HepG2 (cell line): Measurements from ENCODE around the gene TCOF1. TPM values are rescaled to one million over a fixed set of nuclear protein-coding genes. Genes with fewer than 3 reads are reported as not detected.

Source experiments
- AKAP8 ChIP-seq: sonication (generic); formaldehyde crosslinking; IDR thresholded peaks from 2 replicates; pipeline ENCODE4 v1.5.1; 2020; ENCODE audit warnings: mild to moderate bottlenecking, missing genetic modification reagents
- ATF7 ChIP-seq, 2 experiments: fragments of 450-650 bp in 1 of 2; sonication (generic) in 1 of 2; formaldehyde crosslinking in 1 of 2; IDR thresholded peaks; 2 replicates each; pipeline versions ENCODE4 v1.4.0 to v1.6.1; 2016 to 2020; ENCODE audit warnings: antibody characterized with exemption in 1 of 2, mild to moderate bottlenecking in 1 of 2, missing genetic modification reagents in 1 of 2
- CHD2 ChIP-seq: IDR thresholded peaks from 2 replicates; pipeline ENCODE4 v1.6.1; 2011; ENCODE audit warnings: low read depth, low read length, improper control_type of control experiment
- FOSL2 ChIP-seq: sonication (generic); formaldehyde crosslinking; IDR thresholded peaks from 2 replicates; pipeline ENCODE4 v1.4.0; 2020; ENCODE audit warnings: missing genetic modification reagents
- MXI1 ChIP-seq: IDR thresholded peaks from 3 replicates; pipeline ENCODE4 v1.6.1; 2012; ENCODE audit warnings: low read depth, low read length, inconsistent platforms, borderline replicate concordance
- POLR2AphosphoS5 ChIP-seq: IDR thresholded peaks from 2 replicates; pipeline ENCODE4 v1.6.1; 2012; ENCODE audit warnings: low read depth, low read length
- RORA ChIP-seq: sonication (generic); formaldehyde crosslinking; IDR thresholded peaks from 2 replicates; pipeline ENCODE4 v1.5.0; 2020; ENCODE audit warnings: mild to moderate bottlenecking, missing genetic modification reagents, moderate library complexity
- TAF15 ChIP-seq: fragments of 200-400 bp; formaldehyde crosslinking; IDR thresholded peaks from one replicate; pipeline ENCODE4 v1.6.1; 2018; ENCODE audit warnings: mild to moderate bottlenecking, low read depth, low read length; ENCODE audit not compliant: poor library complexity, severe bottlenecking
- ZNF121 ChIP-seq: sonication (generic); formaldehyde crosslinking; IDR thresholded peaks from 2 replicates; pipeline ENCODE4 v1.5.0; 2020; ENCODE audit warnings: mild to moderate bottlenecking, missing genetic modification reagents
- ZNF430 ChIP-seq: sonication (generic); formaldehyde crosslinking; IDR thresholded peaks from 2 replicates; pipeline ENCODE4 v1.9.0; 2021; ENCODE audit warnings: mild to moderate bottlenecking, missing genetic modification reagents
- ZNF496 ChIP-seq: sonication (generic); formaldehyde crosslinking; IDR thresholded peaks from 2 replicates; pipeline ENCODE4 v1.8.1; 2023; ENCODE audit warnings: mild to moderate bottlenecking, moderate library complexity, missing genetic modification reagents; ENCODE audit not compliant: insufficient replicate concordance
- polyA plus RNA-seq, 8 experiments: library from polyadenylated mRNA; depleted of rRNA in 3 of 8; stranded (reverse) in 7 of 8; unstranded in 1 of 8; fragments of >200 nt; fragmentation: Illumina TruSeq in 4 of 8; extraction: Trizol in 4 of 8; gene quantifications; 2 replicates each; pipeline versions ENCODE4 v1.2.1 to v1.2.3, GENCODE V29; 2011 to 2016; ENCODE audit warnings: low read depth in 4 of 8, missing spikeins in 1 of 8, mixed read lengths in 1 of 8; ENCODE audit not compliant: insufficient read depth in 1 of 8
- total RNA-seq, 5 experiments: library from RNA; depleted of rRNA; stranded (reverse); fragments of >200 nt; fragmentation: Illumina TruSeq; extraction: Trizol; gene quantifications; 2 replicates each; pipeline ENCODE4 v1.2.3, GENCODE V29; 2016; ENCODE audit warnings: low read depth in 1 of 5
- TF ChIP-seq, protein P1 (sequence below): sonication (generic); formaldehyde crosslinking; IDR thresholded peaks from 2 replicates; pipeline ENCODE4 v1.5.0; 2020; ENCODE audit warnings: mild to moderate bottlenecking, missing genetic modification reagents
- TF ChIP-seq, protein P2 (sequence below): sonication (generic); formaldehyde crosslinking; IDR thresholded peaks from 2 replicates; pipeline ENCODE4 v1.5.0; 2020; ENCODE audit warnings: mild to moderate bottlenecking, missing genetic modification reagents
- TF ChIP-seq, protein P3 (sequence below), 2 experiments: fragments of 450-650 bp in 1 of 2; sonication (generic) in 1 of 2; formaldehyde crosslinking in 1 of 2; IDR thresholded peaks; 2 replicates each; pipeline versions ENCODE4 v1.6.1 to v1.8.0; 2016 to 2022; ENCODE audit warnings: antibody characterized with exemption in 1 of 2, mild to moderate bottlenecking in 1 of 2, missing genetic modification reagents in 1 of 2
- TF ChIP-seq, protein P4 (sequence below): sonication (generic); formaldehyde crosslinking; IDR thresholded peaks from 2 replicates; pipeline ENCODE4 v1.5.0; 2020; ENCODE audit warnings: missing genetic modification reagents

The TCOF1 gene
- total and polyA plus RNA-seq, 2 of the 13 experiments (the other 11 are each of a cell fraction or from before 2014, with no cell fraction given), result 10.1 to 41.6 TPM

DNA sequence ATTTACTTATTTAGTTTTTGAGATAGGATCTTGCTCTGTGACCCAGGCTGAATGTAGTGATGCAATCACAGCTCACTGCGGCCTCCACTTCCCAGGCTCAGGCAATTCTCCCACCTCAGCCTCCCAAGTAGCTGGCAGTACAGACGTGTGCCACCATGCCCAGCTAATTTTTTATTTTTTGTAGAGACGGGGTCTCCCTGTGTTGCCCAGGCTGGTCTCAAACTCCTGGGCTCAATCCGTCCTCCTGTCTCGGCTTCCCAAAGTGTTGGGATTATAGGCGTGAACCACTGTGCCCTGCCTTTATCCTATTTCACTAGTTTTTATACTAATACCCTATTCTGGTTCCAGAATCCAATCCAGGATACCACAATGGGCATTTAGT is 85.2 kb downstream of the TCOF1 start (continued):
- TF ChIP-seq, protein P1, sequence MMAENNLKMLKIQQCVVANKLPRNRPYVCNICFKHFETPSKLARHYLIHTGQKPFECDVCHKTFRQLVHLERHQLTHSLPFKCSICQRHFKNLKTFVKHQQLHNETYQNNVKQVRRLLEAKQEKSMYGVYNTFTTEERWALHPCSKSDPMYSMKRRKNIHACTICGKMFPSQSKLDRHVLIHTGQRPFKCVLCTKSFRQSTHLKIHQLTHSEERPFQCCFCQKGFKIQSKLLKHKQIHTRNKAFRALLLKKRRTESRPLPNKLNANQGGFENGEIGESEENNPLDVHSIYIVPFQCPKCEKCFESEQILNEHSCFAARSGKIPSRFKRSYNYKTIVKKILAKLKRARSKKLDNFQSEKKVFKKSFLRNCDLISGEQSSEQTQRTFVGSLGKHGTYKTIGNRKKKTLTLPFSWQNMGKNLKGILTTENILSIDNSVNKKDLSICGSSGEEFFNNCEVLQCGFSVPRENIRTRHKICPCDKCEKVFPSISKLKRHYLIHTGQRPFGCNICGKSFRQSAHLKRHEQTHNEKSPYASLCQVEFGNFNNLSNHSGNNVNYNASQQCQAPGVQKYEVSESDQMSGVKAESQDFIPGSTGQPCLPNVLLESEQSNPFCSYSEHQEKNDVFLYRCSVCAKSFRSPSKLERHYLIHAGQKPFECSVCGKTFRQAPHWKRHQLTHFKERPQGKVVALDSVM (CRISPR knock-in tag), result peak; percentile 87
- TF ChIP-seq RORA (no peak), ATF7 (IDR thresholded peaks at IDR 0.05) (0 out of 2 replicates have a peak, but pooled peaks have one; percentile 8), ATF7 (CRISPR knock-in tag; IDR thresholded peaks at IDR 0.05) (no peak), POLR2AphosphoS5 (peak; percentile 26; the same call in 1 of the 2 replicates), MXI1 (no peak), FOSL2 (no peak), ZNF121 (peak; percentile 56; the same call in 1 of the 2 replicates), ZNF496 (CRISPR knock-in tag) (no peak), AKAP8 (CRISPR knock-in tag) (no peak), CHD2 (no peak), ZNF430 (CRISPR knock-in tag) (no peak), TAF15 (no peak)
- TF ChIP-seq, protein P2, sequence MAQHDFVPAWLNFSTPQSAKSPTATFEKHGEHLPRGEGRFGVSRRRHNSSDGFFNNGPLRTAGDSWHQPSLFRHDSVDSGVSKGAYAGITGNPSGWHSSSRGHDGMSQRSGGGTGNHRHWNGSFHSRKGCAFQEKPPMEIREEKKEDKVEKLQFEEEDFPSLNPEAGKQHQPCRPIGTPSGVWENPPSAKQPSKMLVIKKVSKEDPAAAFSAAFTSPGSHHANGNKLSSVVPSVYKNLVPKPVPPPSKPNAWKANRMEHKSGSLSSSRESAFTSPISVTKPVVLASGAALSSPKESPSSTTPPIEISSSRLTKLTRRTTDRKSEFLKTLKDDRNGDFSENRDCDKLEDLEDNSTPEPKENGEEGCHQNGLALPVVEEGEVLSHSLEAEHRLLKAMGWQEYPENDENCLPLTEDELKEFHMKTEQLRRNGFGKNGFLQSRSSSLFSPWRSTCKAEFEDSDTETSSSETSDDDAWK (CRISPR knock-in tag), result no peak
- TF ChIP-seq, protein P3, sequence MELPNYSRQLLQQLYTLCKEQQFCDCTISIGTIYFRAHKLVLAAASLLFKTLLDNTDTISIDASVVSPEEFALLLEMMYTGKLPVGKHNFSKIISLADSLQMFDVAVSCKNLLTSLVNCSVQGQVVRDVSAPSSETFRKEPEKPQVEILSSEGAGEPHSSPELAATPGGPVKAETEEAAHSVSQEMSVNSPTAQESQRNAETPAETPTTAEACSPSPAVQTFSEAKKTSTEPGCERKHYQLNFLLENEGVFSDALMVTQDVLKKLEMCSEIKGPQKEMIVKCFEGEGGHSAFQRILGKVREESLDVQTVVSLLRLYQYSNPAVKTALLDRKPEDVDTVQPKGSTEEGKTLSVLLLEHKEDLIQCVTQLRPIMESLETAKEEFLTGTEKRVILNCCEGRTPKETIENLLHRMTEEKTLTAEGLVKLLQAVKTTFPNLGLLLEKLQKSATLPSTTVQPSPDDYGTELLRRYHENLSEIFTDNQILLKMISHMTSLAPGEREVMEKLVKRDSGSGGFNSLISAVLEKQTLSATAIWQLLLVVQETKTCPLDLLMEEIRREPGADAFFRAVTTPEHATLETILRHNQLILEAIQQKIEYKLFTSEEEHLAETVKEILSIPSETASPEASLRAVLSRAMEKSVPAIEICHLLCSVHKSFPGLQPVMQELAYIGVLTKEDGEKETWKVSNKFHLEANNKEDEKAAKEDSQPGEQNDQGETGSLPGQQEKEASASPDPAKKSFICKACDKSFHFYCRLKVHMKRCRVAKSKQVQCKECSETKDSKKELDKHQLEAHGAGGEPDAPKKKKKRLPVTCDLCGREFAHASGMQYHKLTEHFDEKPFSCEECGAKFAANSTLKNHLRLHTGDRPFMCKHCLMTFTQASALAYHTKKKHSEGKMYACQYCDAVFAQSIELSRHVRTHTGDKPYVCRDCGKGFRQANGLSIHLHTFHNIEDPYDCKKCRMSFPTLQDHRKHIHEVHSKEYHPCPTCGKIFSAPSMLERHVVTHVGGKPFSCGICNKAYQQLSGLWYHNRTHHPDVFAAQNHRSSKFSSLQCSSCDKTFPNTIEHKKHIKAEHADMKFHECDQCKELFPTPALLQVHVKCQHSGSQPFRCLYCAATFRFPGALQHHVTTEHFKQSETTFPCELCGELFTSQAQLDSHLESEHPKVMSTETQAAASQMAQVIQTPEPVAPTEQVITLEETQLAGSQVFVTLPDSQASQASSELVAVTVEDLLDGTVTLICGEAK (IDR thresholded peaks at IDR 0.05), result no peak
- TF ChIP-seq, protein P3 (CRISPR knock-in tag; IDR thresholded peaks at IDR 0.05), result no peak
- TF ChIP-seq, protein P4, sequence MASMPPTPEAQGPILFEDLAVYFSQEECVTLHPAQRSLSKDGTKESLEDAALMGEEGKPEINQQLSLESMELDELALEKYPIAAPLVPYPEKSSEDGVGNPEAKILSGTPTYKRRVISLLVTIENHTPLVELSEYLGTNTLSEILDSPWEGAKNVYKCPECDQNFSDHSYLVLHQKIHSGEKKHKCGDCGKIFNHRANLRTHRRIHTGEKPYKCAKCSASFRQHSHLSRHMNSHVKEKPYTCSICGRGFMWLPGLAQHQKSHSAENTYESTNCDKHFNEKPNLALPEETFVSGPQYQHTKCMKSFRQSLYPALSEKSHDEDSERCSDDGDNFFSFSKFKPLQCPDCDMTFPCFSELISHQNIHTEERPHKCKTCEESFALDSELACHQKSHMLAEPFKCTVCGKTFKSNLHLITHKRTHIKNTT (CRISPR knock-in tag), result no peak
